OCI-LY1 (cell line): ENCODE data around the gene RNU5B-1.

ENCODE experiments used
- CTCF ChIP-seq: fragments of 200-600 bp; sonication (generic), shearing (Covaris generic); IDR thresholded peaks from 2 replicates; pipeline ENCODE4 v1.5.1; 2017; ENCODE audit warnings: mild to moderate bottlenecking, antibody characterized with exemption, low read length, moderate library complexity, mixed read lengths
- EZH2 ChIP-seq: fragments of 200-600 bp; sonication (generic), shearing (Covaris generic); IDR thresholded peaks from 2 replicates; pipeline ENCODE4 v1.8.0; 2017; ENCODE audit warnings: borderline replicate concordance, mixed run types, mild to moderate bottlenecking, antibody characterized with exemption, low read length, moderate library complexity, mixed read lengths

GRCh38 chr15:65331811-65332210 is 27.3 kb downstream of the RNU5B-1 start:
- TF ChIP-seq CTCF (no peak), EZH2 (no peak)
